HG02938 (cell line): ENCODE data around the gene RASD2.

Source experiments
- ATAC-seq: cut with Tn5 transposase; IDR thresholded peaks from one replicate; pipeline ENCODE4 v1.9.1; 2021; ENCODE audit warnings: mild to moderate bottlenecking, moderate library complexity; ENCODE audit not compliant: unreplicated experiment

RASD2 gene

GRCh38 chr22:35601013-35601580 lies 60.5 kb downstream of the RASD2 start:
- ATAC-seq, result no peak

GRCh38 chr22:35601743-35602615 lies 61.3 kb downstream of the RASD2 start:
- ATAC-seq, result no peak
